CD14-positive monocyte (primary cell): ENCODE results near the gene UBE2O. TPM values are rescaled to one million over a fixed set of nuclear protein-coding genes. Genes with fewer than 3 reads are reported as not detected.

Experiments used
- DNase-seq, 3 donors: peaks; one replicate each; pipeline ENCODE4 v3.0.0-alpha.2; 2011 to 2022
- H2AFZ ChIP-seq: 2 replicates; pipeline ENCODE4 v1.6.0; 2012; ENCODE audit warnings: mild to moderate bottlenecking, low read depth, low read length, inconsistent platforms; ENCODE audit not compliant: insufficient read depth, poor library complexity, severe bottlenecking
- H3K27ac ChIP-seq, 2 donors: 1 replicate in 1 of 2; 2 replicates in 1 of 2; pipeline ENCODE4 v1.5.1; 2012 to 2013; ENCODE audit warnings: low read length in 2 of 2, control low read depth in 1 of 2, inconsistent platforms in 1 of 2, low read depth in 1 of 2, mild to moderate bottlenecking in 1 of 2
- H3K27me3 ChIP-seq, 2 donors: one replicate each; pipeline versions ENCODE4 v1.6.0 to v1.6.1; 2011 to 2013; ENCODE audit warnings: low read length in 2 of 2; ENCODE audit not compliant: control insufficient read depth in 2 of 2, insufficient read depth in 2 of 2
- H3K36me3 ChIP-seq, 2 donors: replicated peaks in 1 of 2; 1 replicate in 1 of 2; 2 replicates in 1 of 2; pipeline versions ENCODE4 v1.5.1 to v1.6.1; 2012 to 2013; ENCODE audit warnings: low read length in 2 of 2, control low read depth in 1 of 2, inconsistent platforms in 1 of 2, mild to moderate bottlenecking in 1 of 2; ENCODE audit not compliant: insufficient read depth in 2 of 2, control insufficient read depth in 1 of 2
- H3K4me1 ChIP-seq, 2 donors: 1 replicate in 1 of 2; 2 replicates in 1 of 2; pipeline versions ENCODE4 v1.5.1 to v1.6.1; 2012 to 2013; ENCODE audit warnings: low read length in 2 of 2, control low read depth in 1 of 2, inconsistent platforms in 1 of 2, mild to moderate bottlenecking in 1 of 2, moderate library complexity in 1 of 2; ENCODE audit not compliant: insufficient read depth in 2 of 2, control insufficient read depth in 1 of 2
- H3K4me2 ChIP-seq: replicated peaks from 2 replicates; pipeline ENCODE3; 2012; ENCODE audit warnings: low read length, moderate library complexity, mild to moderate bottlenecking; ENCODE audit not compliant: poor library complexity, severe bottlenecking; ENCODE audit errors: extremely low read depth
- H3K4me3 ChIP-seq, 3 experiments: fragments of 200-600 bp in 1 of 3; sonication (generic) in 1 of 3; replicated peaks in 1 of 3; 1 replicate in 2 of 3; 2 replicates in 1 of 3; pipeline ENCODE4 v1.5.1; 2011 to 2013; ENCODE audit warnings: low read length in 3 of 3, mild to moderate bottlenecking in 3 of 3, control low read depth in 2 of 3, low read depth in 2 of 3, inconsistent platforms in 1 of 3, moderate library complexity in 1 of 3
- H3K79me2 ChIP-seq: 2 replicates; pipeline ENCODE4 v1.6.0; 2012; ENCODE audit warnings: mild to moderate bottlenecking, control low read depth, inconsistent platforms, low read length, moderate library complexity; ENCODE audit not compliant: insufficient read depth
- H3K9ac ChIP-seq: 2 replicates; pipeline ENCODE4 v1.6.0; 2017; ENCODE audit warnings: low read length, mild to moderate bottlenecking; ENCODE audit not compliant: insufficient read depth, poor library complexity, severe bottlenecking
- H3K9me3 ChIP-seq, 2 donors: replicated peaks in 1 of 2; 1 replicate in 1 of 2; 2 replicates in 1 of 2; pipeline versions ENCODE4 v1.5.1 to v1.6.1; 2012 to 2013; ENCODE audit warnings: low read length in 2 of 2, control low read depth in 1 of 2; ENCODE audit not compliant: control insufficient read depth in 1 of 2, insufficient read depth in 1 of 2
- H4K20me1 ChIP-seq: 2 replicates; pipeline ENCODE4 v1.6.0; 2012; ENCODE audit warnings: mild to moderate bottlenecking, low read length, control low read depth, moderate library complexity; ENCODE audit not compliant: insufficient read depth
- H3K27ac Mint-ChIP-seq, 7 donors: one replicate each; pipeline ENCODE4 v1.8.0; 2020; ENCODE audit warnings: mild to moderate bottlenecking in 7 of 7, mixed read lengths in 7 of 7, moderate library complexity in 6 of 7, inconsistent platforms in 2 of 7
- H3K27me3 Mint-ChIP-seq, 3 donors: one replicate each; pipeline ENCODE4 v1.8.0; 2021 to 2022; ENCODE audit warnings: low read depth in 3 of 3, mild to moderate bottlenecking in 3 of 3, mixed read lengths in 3 of 3, moderate library complexity in 3 of 3, inconsistent platforms in 1 of 3
- H3K36me3 Mint-ChIP-seq, 2 donors: one replicate each; pipeline ENCODE4 v1.8.0; 2020; ENCODE audit warnings: mixed read lengths in 2 of 2, inconsistent platforms in 1 of 2, mild to moderate bottlenecking in 1 of 2
- H3K4me1 Mint-ChIP-seq: one replicate; pipeline ENCODE4 v1.8.0; 2020; ENCODE audit warnings: mild to moderate bottlenecking, mixed read lengths
- H3K4me3 Mint-ChIP-seq, 2 donors: one replicate each; pipeline ENCODE4 v1.8.0; 2020; ENCODE audit warnings: mild to moderate bottlenecking in 2 of 2, mixed read lengths in 2 of 2, moderate library complexity in 1 of 2
- H3K9me3 Mint-ChIP-seq, 7 donors: one replicate each; pipeline ENCODE4 v1.8.0; 2020 to 2022; ENCODE audit warnings: mixed read lengths in 7 of 7, mild to moderate bottlenecking in 6 of 7, moderate library complexity in 6 of 7, inconsistent platforms in 2 of 7
- CTCF ChIP-seq: fragments of 200-600 bp; IDR thresholded peaks from one replicate; pipeline ENCODE4 v1.8.0; 2022; ENCODE audit warnings: antibody characterized with exemption, mild to moderate bottlenecking
- WGBS: methylation state at CpG from one replicate; pipeline ENCODE4 v1.1.5; 2013; ENCODE audit warnings: missing lambda C conversion rate; ENCODE audit not compliant: insufficient coverage; 5-methylcytosine and 5-hydroxymethylcytosine counted together
- intact Hi-C, 2 donors: fragments of 100-400 bp; cut with micrococcal nuclease; formaldehyde crosslinking; loops; one replicate each; pipeline versions ENCODE4 v1.15.0 to v1.15.1; 2023
- polyA plus RNA-seq, 3 donors: library from polyadenylated mRNA; depleted of rRNA in 1 of 3; unstranded in 2 of 3; stranded (reverse) in 1 of 3; fragments of 300-500 nt in 2 of 3; fragments of >200 nt in 1 of 3; fragmentation: Illumina TruSeq in 2 of 3; gene quantifications; 1 replicate in 2 of 3; 2 replicates in 1 of 3; pipeline ENCODE4 v1.2.3, GENCODE V29; 2012 to 2021

The UBE2O gene
- polyA plus RNA-seq, 3 donors: 1.3 to 15.1 (median 4.5) TPM

GRCh38 chr17:76449126-76449525, 3.8 kb downstream of the UBE2O start:
- Histone ChIP-seq H4K20me1 (peaks cover 78% of the 10 kb centered on the region), H3K27ac (no peak overlapping the region), H3K36me3 (no peaks in the 10 kb centered on the region), H3K9ac (no peak overlapping the region), H3K4me3 (no peak overlapping the region), H2AFZ (no peak overlapping the region), H3K79me2 (peaks cover 74% of the 10 kb centered on the region), H3K4me1 (peaks cover 25 to 31% of the 10 kb centered on the region in 2 donors), H3K4me2 (no peak overlapping the region), H3K27me3 (no peaks in the 10 kb centered on the region), H3K9me3 (no peaks in the 10 kb centered on the region)
- Mint-ChIP-seq H3K4me1 (peaks cover 52% of the 10 kb centered on the region), H3K27ac (no peak overlapping the region), H3K27me3 (no peaks in the 10 kb centered on the region), H3K4me3 (no peak overlapping the region), H3K9me3 (peaks cover 0 to 2% (median 0%) of the 10 kb centered on the region in 7 donors), H3K36me3 (peaks cover 2 to 5% of the 10 kb centered on the region in 2 donors)
- intact Hi-C loops: no loop called here
- TF ChIP-seq CTCF: no peak
- whole genome bisulfite sequencing: 100% methylated on average over 1 of the region's 6 CpGs
- no peak for DNase-seq

- Mint-ChIP-seq H3K27ac (no peak overlapping the region), H3K36me3 (peaks cover 2 to 5% of the 10 kb centered on the region in 2 donors), H3K4me1 (peaks cover 61% of the 10 kb centered on the region), H3K27me3 (no peaks in the 10 kb centered on the region), H3K9me3 (peaks cover 0 to 2% (median 0%) of the 10 kb centered on the region in 7 donors), H3K4me3 (no peak overlapping the region)
- intact Hi-C loops: no loop called here
- H3K4me2 ChIP-seq: no peak overlapping the region
- no peak for TF ChIP-seq CTCF
- no peaks in the 10 kb centered on the region for H3K9me3 ChIP-seq
- no peak overlapping the region for H2AFZ ChIP-seq
- WGBS: 97% methylated on average over 3 of the region's 7 CpGs
- no peaks in the 10 kb centered on the region for H3K36me3 ChIP-seq
- no peak overlapping the region for H3K9ac ChIP-seq
- no peak overlapping the region for H3K27ac ChIP-seq
- DNase-seq: peak in 1 of 3 donors; percentile 39
- peaks cover 84% of the 10 kb centered on the region for H3K79me2 ChIP-seq
- H4K20me1 ChIP-seq: peaks cover 88% of the 10 kb centered on the region
- peaks cover 25 to 31% of the 10 kb centered on the region in 2 donors for H3K4me1 ChIP-seq
- H3K4me3 ChIP-seq: no peak overlapping the region
- H3K27me3 ChIP-seq: no peaks in the 10 kb centered on the region
These were observed 4.9 kb downstream of the UBE2O start for GRCh38 chr17:76447931-76448652.
